ENCODE data around the gene CNTNAP2.

The CNTNAP2 gene

DNA sequence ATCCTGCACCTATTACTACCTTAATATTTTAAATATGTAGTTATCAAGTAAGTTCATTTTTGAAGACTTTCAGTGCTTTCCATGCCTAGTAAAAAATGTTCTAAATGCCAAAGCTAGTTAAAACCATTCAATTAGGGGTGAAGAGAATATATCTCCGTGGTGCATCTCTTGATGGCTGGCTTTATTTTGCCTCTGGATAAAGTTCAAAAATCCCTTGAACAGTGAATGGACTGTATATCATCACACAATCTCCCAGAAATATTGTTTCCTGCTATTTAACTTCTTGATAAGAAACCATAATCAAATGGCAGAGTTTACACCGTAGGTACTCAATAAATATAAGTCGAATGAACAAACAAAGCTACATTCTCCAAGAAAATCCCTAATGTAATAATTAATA lies 1360.9 kb downstream of the CNTNAP2 start:
- DNase-seq (ENCODE audit: low read depth, low spot score): no peak

- no peak for DNase-seq (ENCODE audit: low read depth, low spot score)
Measured at GRCh38 chr7:147478796-147479195, 1362.2 kb downstream of the CNTNAP2 start.

GRCh38 chr7:147483634-147484292 lies 1367.2 kb downstream of the CNTNAP2 start:
- no peak for DNase-seq (ENCODE audit: low read depth, low spot score)

- DNase-seq (ENCODE audit: low read depth, low spot score): no peak
Measured at GRCh38 chr7:147485660-147486210, 1369.1 kb downstream of the CNTNAP2 start.

DNA sequence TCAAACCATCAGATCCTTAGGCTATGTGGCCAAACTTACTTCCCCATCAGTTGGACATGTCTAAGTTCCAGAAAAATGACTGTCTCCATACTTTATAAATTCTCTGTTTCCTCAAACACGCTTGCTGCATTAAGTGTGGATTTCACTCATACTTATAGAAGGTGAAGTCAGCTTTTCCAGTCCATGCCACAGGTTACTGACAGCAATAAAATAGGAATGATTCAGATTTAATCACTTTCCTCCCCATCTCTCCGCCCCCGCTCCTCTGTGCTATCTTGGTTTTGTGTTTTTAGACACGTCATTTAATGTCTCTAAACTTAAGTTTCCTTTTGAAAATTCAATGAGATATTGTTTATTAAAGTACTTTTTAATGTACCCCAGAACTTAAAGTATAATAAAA lies 1376.0 kb downstream of the CNTNAP2 start:
- no peak for DNase-seq (ENCODE audit: low read depth, low spot score)

GRCh38 chr7:147496209-147496608 lies 1379.6 kb downstream of the CNTNAP2 start:
- no peak for DNase-seq (ENCODE audit: low read depth, low spot score)

- no peak for DNase-seq (ENCODE audit: low read depth, low spot score)
Measured at GRCh38 chr7:147497246-147497645, 1380.6 kb downstream of the CNTNAP2 start.

DNA sequence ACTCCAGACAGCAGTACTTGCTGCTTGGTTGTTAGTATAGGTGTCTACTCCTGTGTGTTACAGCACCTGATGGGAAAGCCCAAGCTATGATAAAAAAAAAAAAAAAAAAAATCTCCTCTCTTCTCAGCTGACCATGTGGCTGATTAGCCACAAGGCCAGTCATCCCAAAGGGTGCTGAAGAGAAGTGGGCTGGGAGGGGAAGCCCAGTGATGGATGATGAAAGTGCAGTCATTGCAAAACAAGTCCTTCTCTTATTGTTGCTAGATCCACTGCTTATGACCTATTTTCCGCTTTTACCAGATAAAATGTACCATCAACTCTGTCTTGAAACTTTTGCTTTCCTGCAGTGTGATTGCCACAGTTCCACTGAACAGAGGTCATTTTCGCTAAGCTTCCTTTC lies 1381.5 kb downstream of the CNTNAP2 start:
- no peak for DNase-seq (ENCODE audit: low read depth, low spot score)

DNA sequence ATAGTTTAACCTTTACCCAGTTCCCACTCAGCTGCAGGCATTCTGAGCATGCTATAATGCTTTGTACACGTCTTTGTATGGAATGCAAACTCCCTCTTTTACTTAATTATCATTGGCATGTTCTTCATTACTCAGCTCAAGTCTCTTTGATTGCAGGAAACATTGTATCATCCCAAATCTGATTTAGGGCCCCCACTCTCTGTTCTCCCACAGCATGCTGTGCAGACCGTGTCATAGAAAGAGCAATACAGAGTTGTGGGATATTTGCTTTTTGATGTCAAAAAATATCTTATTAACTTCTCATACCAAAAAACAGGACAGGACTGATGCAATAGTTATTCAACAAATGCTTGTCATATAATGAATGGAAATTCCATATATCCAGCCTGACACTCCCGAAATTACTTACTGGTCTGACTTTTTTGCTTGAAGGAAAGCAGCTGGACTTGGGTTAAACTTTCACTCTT lies 1392.5 kb downstream of the CNTNAP2 start:
- no peak for DNase-seq (ENCODE audit: low read depth, low spot score)

GRCh38 chr7:147509541-147510200 lies 1393.1 kb downstream of the CNTNAP2 start:
- DNase-seq (ENCODE audit: low read depth, low spot score): no peak

GRCh38 chr7:147510201-147510542 lies 1393.6 kb downstream of the CNTNAP2 start:
- no peak for DNase-seq (ENCODE audit: low read depth, low spot score)

- no peak for DNase-seq (ENCODE audit: low read depth, low spot score)
Measured at GRCh38 chr7:147510923-147511322, 1394.3 kb downstream of the CNTNAP2 start.

GRCh38 chr7:147513451-147513850 lies 1396.8 kb downstream of the CNTNAP2 start:
- no peak for DNase-seq (ENCODE audit: low read depth, low spot score)

- no peak for DNase-seq (ENCODE audit: low read depth, low spot score)
Measured at GRCh38 chr7:147516391-147516790, 1399.8 kb downstream of the CNTNAP2 start.

GRCh38 chr7:147519062-147519461 lies 1402.5 kb downstream of the CNTNAP2 start:
- no peak for DNase-seq (ENCODE audit: low read depth, low spot score)

DNA sequence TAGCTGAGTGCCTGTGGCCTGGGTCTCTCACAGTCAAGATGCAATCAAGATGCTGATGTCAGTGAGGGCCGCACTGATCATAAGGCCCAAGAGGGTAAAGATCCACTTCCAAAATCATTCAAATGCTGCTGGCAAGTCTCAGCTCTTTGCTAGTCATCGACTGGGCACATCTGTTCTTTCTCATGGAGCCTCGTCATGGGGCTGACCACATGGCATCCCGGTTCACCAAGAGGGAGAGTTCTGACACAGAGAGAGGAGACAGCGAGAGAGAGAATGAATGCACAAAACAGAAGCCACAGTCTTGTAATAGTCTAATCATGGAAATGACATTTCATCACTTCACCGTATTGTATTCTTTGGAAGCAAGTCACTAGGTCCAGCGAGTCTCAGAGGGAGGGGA lies 1406.5 kb downstream of the CNTNAP2 start:
- DNase-seq (ENCODE audit: low read depth, low spot score): no peak

- no peak for DNase-seq (ENCODE audit: low read depth, low spot score)
Measured at GRCh38 chr7:147524726-147525250, 1408.2 kb downstream of the CNTNAP2 start.

GRCh38 chr7:147525325-147525724 lies 1408.7 kb downstream of the CNTNAP2 start:
- no peak for DNase-seq (ENCODE audit: low read depth, low spot score)

DNA sequence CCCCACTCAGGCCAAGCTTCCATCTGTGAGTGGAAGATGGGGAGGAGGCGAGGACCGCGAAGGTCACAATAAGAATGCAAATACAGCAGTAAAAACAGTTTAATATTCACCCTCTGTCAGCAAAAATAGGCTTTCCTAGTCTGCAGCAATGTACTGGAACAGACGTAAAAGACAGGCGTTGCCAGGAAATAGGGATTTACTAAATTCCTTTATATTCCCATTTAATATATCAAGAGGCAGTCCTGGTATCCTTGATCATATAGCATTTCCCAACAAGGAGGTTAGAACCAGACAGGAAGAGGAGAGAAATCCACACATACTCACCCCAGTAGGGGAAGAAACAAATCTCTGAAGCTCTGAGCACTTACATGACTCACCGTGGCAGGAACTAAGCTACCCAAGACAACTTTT lies 1419.1 kb downstream of the CNTNAP2 start:
- no peak for DNase-seq (ENCODE audit: low read depth, low spot score)

DNA sequence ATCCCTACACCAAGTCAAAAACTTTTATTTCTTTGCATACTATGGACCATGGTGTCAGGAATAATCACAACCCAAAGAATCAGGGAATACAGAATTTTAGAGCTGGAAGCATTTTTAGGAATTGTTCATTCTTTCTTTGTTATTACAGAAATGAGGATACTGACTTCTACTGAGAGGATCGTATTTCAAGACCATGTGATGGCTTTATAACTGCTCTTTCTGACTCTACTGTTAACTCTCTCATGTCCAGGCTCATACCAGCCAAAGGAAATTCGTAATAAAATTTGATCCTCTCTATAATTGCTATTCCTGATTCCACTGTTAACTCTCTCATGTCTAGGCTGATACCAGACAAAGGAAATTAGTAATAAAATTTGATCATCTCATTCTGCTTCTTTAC lies 1423.1 kb downstream of the CNTNAP2 start:
- no peak for DNase-seq (ENCODE audit: low read depth, low spot score)

GRCh38 chr7:147540743-147541142 lies 1424.1 kb downstream of the CNTNAP2 start:
- no peak for DNase-seq (ENCODE audit: low read depth, low spot score)

GRCh38 chr7:147541261-147541660 lies 1424.7 kb downstream of the CNTNAP2 start:
- no peak for DNase-seq (ENCODE audit: low read depth, low spot score)

Measured in iPS DF 19.7 (cell line).